ENCODE results near the gene CALHM5. TPM values are rescaled to one million over a fixed set of nuclear protein-coding genes. Genes with fewer than 3 reads are reported as not detected.

Gene CALHM5
- total and polyA plus RNA-seq, 9 of the 15 experiments (the other 6 are each of a cell fraction or from before 2014, with no cell fraction given), result under 0.01 to 0.05 (median 0.02) TPM; not detected in 2

DNA sequence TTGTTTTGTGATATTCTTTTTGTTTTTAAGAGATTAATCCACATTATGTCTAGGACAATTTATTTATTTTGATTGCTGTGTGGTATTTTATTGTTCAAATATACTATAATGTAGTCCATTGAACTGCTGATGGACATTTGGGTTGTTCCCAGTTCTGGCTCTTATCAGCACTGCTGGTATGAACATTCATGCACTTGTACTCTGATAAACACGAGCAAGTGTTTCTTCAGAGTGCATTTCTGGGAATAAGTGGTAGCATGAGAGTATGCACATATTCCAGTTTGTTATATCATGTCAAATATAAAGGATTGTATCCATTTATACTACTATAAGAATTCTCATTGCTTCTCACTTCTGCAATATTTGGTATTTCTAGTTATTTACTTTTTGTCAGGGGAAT is 43.1 kb upstream of the CALHM5 start (continued):
- TF ChIP-seq, protein P1, sequence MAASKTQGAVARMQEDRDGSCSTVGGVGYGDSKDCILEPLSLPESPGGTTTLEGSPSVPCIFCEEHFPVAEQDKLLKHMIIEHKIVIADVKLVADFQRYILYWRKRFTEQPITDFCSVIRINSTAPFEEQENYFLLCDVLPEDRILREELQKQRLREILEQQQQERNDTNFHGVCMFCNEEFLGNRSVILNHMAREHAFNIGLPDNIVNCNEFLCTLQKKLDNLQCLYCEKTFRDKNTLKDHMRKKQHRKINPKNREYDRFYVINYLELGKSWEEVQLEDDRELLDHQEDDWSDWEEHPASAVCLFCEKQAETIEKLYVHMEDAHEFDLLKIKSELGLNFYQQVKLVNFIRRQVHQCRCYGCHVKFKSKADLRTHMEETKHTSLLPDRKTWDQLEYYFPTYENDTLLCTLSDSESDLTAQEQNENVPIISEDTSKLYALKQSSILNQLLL (CRISPR knock-in tag; IDR thresholded peaks at IDR 0.05; ENCODE audit: borderline replicate concordance), result no peak
- TF ChIP-seq NELFE (IDR thresholded peaks at IDR 0.05; ENCODE audit: insufficient read depth, insufficient read length) (no peak), SRSF1 (IDR thresholded peaks at IDR 0.05; ENCODE audit: low read depth, low read length) (no peak), ZNF282 (CRISPR knock-in tag; IDR thresholded peaks at IDR 0.05) (no peak), ZNF212 (CRISPR knock-in tag; IDR thresholded peaks at IDR 0.05) (no peak), ZC3H8 (IDR thresholded peaks at IDR 0.05) (no peak), ARID2 (IDR thresholded peaks at IDR 0.05) (no peak), ZNF699 (CRISPR knock-in tag; IDR thresholded peaks at IDR 0.05; ENCODE audit: insufficient replicate concordance) (no peak)
- TF ChIP-seq, protein P2, sequence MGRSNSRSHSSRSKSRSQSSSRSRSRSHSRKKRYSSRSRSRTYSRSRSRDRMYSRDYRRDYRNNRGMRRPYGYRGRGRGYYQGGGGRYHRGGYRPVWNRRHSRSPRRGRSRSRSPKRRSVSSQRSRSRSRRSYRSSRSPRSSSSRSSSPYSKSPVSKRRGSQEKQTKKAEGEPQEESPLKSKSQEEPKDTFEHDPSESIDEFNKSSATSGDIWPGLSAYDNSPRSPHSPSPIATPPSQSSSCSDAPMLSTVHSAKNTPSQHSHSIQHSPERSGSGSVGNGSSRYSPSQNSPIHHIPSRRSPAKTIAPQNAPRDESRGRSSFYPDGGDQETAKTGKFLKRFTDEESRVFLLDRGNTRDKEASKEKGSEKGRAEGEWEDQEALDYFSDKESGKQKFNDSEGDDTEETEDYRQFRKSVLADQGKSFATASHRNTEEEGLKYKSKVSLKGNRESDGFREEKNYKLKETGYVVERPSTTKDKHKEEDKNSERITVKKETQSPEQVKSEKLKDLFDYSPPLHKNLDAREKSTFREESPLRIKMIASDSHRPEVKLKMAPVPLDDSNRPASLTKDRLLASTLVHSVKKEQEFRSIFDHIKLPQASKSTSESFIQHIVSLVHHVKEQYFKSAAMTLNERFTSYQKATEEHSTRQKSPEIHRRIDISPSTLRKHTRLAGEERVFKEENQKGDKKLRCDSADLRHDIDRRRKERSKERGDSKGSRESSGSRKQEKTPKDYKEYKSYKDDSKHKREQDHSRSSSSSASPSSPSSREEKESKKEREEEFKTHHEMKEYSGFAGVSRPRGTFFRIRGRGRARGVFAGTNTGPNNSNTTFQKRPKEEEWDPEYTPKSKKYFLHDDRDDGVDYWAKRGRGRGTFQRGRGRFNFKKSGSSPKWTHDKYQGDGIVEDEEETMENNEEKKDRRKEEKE (IDR thresholded peaks at IDR 0.05; ENCODE audit: borderline replicate concordance in 1 of 2, control insufficient read depth in 1 of 2, low read depth in 2 of 2, low read length in 1 of 2), result no peak
- TF ChIP-seq, protein P3, sequence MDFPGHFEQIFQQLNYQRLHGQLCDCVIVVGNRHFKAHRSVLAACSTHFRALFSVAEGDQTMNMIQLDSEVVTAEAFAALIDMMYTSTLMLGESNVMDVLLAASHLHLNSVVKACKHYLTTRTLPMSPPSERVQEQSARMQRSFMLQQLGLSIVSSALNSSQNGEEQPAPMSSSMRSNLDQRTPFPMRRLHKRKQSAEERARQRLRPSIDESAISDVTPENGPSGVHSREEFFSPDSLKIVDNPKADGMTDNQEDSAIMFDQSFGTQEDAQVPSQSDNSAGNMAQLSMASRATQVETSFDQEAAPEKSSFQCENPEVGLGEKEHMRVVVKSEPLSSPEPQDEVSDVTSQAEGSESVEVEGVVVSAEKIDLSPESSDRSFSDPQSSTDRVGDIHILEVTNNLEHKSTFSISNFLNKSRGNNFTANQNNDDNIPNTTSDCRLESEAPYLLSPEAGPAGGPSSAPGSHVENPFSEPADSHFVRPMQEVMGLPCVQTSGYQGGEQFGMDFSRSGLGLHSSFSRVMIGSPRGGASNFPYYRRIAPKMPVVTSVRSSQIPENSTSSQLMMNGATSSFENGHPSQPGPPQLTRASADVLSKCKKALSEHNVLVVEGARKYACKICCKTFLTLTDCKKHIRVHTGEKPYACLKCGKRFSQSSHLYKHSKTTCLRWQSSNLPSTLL (IDR thresholded peaks at IDR 0.05), result no peak
- TF ChIP-seq, protein P4, sequence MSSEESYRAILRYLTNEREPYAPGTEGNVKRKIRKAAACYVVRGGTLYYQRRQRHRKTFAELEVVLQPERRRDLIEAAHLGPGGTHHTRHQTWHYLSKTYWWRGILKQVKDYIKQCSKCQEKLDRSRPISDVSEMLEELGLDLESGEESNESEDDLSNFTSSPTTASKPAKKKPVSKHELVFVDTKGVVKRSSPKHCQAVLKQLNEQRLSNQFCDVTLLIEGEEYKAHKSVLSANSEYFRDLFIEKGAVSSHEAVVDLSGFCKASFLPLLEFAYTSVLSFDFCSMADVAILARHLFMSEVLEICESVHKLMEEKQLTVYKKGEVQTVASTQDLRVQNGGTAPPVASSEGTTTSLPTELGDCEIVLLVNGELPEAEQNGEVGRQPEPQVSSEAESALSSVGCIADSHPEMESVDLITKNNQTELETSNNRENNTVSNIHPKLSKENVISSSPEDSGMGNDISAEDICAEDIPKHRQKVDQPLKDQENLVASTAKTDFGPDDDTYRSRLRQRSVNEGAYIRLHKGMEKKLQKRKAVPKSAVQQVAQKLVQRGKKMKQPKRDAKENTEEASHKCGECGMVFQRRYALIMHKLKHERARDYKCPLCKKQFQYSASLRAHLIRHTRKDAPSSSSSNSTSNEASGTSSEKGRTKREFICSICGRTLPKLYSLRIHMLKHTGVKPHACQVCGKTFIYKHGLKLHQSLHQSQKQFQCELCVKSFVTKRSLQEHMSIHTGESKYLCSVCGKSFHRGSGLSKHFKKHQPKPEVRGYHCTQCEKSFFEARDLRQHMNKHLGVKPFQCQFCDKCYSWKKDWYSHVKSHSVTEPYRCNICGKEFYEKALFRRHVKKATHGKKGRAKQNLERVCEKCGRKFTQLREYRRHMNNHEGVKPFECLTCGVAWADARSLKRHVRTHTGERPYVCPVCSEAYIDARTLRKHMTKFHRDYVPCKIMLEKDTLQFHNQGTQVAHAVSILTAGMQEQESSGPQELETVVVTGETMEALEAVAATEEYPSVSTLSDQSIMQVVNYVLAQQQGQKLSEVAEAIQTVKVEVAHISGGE (CRISPR knock-in tag; IDR thresholded peaks at IDR 0.05), result no peak
- TF ChIP-seq, protein P5, sequence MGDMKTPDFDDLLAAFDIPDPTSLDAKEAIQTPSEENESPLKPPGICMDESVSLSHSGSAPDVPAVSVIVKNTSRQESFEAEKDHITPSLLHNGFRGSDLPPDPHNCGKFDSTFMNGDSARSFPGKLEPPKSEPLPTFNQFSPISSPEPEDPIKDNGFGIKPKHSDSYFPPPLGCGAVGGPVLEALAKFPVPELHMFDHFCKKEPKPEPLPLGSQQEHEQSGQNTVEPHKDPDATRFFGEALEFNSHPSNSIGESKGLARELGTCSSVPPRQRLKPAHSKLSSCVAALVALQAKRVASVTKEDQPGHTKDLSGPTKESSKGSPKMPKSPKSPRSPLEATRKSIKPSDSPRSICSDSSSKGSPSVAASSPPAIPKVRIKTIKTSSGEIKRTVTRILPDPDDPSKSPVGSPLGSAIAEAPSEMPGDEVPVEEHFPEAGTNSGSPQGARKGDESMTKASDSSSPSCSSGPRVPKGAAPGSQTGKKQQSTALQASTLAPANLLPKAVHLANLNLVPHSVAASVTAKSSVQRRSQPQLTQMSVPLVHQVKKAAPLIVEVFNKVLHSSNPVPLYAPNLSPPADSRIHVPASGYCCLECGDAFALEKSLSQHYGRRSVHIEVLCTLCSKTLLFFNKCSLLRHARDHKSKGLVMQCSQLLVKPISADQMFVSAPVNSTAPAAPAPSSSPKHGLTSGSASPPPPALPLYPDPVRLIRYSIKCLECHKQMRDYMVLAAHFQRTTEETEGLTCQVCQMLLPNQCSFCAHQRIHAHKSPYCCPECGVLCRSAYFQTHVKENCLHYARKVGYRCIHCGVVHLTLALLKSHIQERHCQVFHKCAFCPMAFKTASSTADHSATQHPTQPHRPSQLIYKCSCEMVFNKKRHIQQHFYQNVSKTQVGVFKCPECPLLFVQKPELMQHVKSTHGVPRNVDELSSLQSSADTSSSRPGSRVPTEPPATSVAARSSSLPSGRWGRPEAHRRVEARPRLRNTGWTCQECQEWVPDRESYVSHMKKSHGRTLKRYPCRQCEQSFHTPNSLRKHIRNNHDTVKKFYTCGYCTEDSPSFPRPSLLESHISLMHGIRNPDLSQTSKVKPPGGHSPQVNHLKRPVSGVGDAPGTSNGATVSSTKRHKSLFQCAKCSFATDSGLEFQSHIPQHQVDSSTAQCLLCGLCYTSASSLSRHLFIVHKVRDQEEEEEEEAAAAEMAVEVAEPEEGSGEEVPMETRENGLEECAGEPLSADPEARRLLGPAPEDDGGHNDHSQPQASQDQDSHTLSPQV (IDR thresholded peaks at IDR 0.05), result no peak
